GM18951 (cell line): ENCODE data around the gene VWA5B2.
"Not testable (repeated sequence)": the region's sequence is repeated elsewhere in the genome, so short reads cannot be mapped to it uniquely, and the experiment has no call there.

Experiments used
- POLR2A ChIP-seq: IDR thresholded peaks from 4 replicates; pipeline ENCODE4 v1.6.1; 2011; ENCODE audit warnings: mild to moderate bottlenecking; ENCODE audit not compliant: insufficient read length, insufficient read depth; ENCODE audit errors: extremely low read depth
- in situ Hi-C: fragments of 300-500 bp; cut with MboI; formaldehyde crosslinking; loops from one replicate; pipeline ENCODE4 v1.12.0; 2022; ENCODE audit warnings: low sequenced_read_pairs, mixed read lengths, inconsistent platforms; ENCODE audit not compliant: unreplicated experiment

The VWA5B2 gene

DNA sequence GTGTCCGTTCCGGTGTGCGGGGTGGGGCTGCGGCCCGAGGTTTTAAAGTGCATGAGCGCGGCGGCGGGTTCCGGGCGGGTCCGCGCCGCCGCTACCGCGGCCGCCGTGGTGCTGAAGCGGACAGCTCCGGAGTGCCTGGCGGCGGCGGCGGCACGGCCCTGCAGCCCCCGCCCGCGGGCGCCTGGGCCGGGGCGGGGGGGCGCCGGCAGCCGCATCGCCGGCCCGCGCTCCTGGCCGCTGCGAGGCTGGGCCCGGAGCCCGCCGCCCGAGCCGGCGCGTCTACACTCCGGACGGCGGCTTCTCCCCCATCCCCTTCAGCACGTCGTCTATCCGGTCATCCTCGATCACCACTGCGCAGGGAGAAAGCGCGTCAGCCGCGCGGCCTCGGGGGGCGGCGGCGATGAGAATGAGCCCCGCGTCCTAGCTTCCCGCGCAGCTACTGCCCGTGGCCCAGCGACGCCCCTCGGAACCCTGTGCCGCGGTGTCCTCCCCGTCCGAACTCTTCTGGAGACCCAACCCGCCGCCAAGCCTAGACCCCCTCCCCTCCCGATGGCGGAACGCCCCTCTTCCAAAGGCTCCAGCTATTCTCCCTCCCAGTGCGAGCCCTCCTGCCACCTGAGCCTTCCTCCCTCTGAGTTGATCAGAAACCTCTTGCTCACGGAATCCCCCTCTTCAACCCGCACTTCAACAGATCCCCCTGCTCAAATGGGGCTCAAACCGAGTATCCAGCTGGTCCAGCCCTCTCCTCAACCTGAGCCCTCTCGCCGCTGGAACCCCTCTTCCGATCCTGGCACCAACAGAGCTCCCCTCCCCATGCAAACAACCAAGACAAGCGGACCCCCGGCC lies 30.7 kb downstream of the VWA5B2 start:
- in situ Hi-C loops = no loop called here
- no peak for TF ChIP-seq POLR2A

DNA sequence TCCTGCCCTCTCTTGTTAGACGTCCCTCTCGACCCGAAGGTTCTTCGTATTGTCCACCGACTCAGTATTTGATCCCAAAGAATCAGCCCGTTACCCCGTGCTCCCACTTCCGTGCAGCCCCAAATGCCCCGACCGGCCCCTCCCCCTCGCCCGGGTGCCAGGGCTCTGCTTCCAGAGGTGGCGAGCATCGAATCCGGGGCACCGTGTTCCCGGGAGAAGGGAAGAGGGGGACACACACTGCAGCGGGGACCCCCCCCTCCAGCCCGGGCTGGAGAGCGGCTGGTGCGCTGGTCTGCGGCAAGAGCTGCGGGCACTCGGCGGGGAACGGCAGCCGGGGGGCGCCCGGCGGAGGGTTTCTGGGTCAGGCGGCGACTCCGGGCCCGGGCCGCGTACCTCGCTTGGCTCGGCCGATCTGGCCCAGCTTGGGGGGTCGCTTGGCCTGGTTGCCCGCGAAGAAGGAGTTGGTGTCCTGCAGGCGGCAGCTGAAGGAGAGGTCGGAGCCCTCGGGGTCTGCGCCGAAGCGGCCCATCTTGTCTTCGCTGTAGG lies 31.4 kb downstream of the VWA5B2 start:
- in situ Hi-C loops = no loop called here
- no peak for TF ChIP-seq POLR2A

DNA sequence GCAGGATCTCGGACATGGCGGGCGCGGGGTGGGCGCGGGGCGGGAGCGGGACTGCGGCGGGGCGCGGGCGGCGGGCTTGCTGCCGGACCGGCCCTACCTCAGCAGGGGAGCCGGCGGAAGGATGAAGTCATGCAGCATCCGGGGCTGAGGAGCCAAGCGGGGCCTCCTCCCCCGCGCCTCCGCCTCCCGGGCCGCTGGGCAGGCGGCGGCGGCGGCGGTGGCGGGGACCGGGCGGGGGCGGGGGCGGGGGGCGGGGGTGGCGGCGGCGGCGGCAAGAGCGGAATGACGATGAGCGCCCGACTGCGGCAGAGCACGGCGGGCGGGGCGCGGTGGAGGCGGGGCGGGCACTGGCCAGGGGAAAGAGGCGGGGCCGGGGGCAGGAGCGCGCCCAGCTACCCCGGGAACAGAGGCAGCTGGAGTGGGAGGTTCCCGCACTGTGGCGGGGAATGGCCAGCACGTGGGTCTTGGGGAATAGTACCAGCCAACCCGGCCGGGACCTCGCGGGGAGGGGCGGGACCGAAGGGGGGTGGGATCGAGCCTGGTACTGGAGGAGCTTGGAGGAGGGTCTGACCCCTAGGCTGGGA lies 32.0 kb downstream of the VWA5B2 start, which contains the start of gene CAMK2N2:
CAMK2N2 (minus strand) TSS at position 284 of the 584 bp plus-strand sequence; CDS start at position 16, 268 bp downstream.
- TF ChIP-seq POLR2A = no peak
- in situ Hi-C loops = no loop called here

DNA sequence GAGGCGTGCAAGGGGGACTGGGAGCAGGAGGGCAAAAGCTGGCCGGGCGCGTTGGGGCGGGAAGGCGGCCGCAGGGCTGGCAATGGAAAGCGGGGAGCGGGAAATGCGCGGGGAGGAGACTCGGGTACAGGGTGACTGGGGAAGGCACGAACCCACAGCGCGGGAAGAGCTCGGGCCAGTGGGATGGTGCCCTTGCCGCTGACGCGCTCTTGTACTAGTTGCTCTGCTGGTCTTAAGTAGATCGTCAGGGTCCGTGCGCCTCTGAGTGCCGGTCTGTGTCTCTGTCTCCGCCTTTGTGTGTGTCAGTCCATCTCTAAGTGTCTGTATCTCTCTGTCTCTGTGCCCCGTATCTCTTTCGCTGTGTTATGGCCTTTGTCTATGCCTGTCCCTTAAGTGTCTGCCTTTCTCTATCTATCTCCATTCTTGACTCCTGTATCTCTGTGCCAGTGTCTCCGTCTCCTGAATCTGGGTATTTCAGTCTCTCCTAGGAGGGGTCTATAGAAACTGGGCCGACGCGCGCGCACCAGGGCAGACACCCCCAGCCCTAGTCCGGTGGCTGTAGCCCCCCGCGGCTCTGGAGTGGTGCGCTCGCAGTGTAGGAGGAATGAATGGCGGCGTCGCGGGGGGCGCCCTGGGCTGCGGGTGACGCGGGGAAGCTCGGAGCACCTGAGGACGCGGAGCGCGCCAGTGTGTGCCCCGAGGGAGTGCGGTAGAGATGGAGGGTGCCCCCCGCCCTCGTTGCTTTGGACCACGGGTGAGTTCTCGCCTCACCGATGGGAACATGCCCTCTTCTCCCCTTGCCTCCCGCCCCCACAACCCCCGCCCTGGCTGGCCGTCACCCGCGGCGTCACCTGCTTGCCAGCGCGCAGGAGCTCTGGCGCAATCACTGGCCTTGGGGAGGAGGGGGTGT lies 32.7 kb downstream of the VWA5B2 start:
- TF ChIP-seq POLR2A = no peak
- in situ Hi-C loops = no loop called here

DNA sequence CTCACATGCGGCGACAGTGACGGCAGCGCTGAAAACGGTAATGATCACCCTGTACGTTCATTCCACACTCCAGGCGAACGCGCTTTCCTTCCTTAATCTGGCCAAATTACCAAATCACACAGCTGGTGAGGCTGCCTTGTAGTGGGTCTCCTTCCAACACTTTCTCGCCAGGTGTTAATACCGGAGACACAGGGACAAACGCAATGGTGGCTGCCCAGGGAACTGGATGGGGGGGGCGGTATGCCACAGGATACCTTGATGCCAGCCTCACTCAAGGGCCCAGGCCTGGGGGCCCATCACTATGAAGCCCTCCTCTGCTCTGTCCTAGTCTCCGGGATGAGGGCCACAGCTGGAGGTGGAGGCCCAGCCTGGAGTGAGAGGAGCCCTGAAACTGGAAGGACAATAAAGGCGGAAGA lies 33.4 kb downstream of the VWA5B2 start:
- in situ Hi-C loops = no loop called here
- no peak for TF ChIP-seq POLR2A

DNA sequence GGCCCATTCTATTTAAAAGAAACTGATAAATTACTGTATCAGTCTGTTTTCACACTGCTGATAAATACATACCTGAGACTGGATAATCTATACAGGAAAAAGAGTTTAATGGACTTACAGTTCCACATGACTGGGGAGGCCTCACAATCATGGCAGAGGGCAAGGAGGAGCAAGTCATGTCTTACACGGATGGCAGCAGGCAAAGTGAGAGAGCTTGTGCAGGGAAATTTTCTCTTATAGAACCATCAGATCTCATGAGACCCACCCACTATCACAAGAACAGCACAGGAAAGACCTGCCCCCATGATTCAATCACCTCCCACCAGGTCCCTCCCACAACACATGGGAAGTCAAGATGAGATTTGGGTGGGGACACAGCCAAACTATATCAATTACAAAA lies 37.9 kb downstream of the VWA5B2 start:
- in situ Hi-C loops = not testable (repeated sequence)

DNA sequence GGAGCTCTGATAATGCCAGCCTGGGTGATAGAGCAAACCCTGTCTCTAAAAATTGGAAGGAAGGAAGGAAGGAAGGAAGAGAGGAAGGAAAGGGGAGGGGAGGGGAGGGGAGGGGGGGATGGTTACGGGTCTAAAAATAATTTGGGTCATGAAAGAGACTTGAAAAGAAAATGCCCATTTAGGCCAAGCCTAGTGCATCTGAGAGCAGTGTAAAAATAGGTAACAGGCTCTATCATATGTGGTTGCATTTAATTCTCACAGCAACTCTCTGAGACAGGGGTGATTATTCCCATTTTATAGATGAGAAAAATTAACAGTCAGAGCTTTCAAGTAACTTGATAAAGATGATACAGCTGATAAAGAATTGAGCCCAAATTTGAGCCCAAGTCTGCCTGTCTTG lies 42.9 kb downstream of the VWA5B2 start:
- TF ChIP-seq POLR2A = no peak
- in situ Hi-C loops = no loop called here

DNA sequence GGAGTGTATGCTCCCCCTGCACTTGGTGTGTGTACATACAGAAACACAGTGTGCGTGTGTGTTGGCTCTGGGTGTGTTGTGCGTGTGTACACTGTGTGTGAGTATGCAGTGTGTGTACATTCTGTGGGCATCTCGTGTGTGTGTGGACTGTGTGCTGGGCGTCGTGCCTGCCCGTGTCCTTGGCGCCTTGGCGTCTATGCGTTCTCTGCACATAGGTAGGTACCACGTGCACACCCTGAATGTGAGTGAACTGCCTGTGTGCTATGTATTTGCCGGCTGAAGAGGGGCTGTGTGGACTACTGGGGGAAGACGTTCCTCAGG lies 46.0 kb downstream of the VWA5B2 start:
- in situ Hi-C loops = no loop called here
- no peak for TF ChIP-seq POLR2A

DNA sequence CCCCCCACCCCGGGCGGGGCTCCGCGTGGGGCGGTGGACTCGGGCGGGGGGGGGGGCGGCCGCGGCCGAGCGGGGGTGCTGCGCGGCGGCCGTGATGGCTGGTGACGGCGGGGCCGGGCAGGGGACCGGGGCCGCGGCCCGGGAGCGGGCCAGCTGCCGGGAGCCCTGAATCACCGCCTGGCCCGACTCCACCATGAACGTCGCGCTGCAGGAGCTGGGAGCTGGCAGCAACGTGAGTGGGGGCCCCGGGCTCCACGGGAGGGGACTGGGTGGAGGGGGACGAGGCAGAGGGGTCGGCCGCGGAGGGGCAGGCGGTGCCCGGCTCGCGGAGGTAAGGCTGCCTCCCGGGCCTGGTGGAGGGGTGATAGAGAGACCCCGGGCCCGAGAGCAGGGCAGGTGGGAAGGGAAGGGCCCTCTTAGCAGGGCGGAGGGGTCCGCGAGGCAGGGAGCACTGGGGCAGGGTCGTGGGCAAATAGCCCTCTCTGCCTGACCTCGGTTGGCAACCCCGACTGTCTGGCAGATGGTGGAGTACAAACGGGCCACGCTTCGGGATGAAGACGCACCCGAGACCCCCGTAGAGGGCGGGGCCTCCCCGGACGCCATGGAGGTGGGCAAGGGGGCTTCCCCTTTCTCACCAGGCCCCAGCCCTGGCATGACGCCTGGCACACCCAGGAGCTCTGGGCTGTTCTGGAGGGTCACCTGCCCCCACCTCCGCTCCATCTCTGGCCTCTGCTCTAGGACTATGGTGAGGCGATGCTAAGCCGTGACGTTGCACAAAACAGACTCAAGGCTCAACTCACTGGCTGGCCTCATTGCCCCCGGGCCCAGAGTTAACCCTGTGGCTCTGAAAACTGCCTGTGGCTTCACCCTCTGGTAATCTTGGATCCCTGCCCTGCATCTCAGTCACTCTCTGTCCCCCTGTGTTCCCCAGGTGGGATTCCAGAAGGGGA lies 46.9 kb downstream of the VWA5B2 start, which contains the start of gene ECE2:
ECE2 (plus strand) TSS at position 62 of the 950 bp plus-strand sequence; CDS start at position 194, 132 bp downstream.
- in situ Hi-C loops = no loop called here
- no peak for TF ChIP-seq POLR2A

DNA sequence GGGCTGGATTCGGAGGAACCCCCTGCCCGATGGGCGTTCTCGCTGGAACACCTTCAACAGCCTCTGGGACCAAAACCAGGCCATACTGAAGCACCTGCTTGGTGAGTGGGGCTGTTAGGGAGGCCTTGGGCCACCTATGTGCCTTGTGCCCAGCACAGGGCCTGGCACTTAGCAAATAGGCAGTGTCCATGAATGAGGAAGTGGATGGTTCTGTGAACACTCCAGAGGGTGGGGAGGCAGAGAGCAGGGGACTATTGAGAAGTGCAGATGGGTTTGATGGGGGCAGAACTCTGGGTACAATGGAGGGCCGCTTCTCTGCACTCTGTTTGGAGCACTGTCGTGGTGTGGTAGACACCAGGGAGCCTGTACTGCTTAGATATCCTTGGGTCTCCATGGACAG lies 48.0 kb downstream of the VWA5B2 start:
- in situ Hi-C loops = no loop called here
- TF ChIP-seq POLR2A = no peak

DNA sequence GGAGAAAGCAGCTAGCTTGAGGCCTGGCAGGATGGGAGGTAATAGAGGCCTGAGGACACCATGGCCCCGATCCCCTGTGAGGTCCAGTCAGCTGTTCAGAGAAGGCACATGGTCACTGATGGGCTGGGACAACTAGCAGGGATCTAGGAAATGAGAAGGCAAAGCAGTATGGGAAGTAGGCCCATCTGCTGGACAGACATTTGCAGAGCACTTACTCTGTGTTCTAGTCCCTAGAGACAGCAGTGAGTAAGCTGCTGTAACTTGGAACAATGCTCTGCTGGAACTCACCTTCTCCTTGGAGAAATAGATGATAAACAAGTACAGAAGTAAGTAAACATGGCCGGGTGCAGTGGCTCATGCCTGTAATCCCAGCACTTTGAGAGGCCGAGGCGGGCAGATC lies 53.6 kb downstream of the VWA5B2 start:
- TF ChIP-seq POLR2A = no peak
- in situ Hi-C loops = loop anchor here (10.0 kb wide), 1 partner anchor 388 kb away; no protein-coding TSS in a partner anchor

DNA sequence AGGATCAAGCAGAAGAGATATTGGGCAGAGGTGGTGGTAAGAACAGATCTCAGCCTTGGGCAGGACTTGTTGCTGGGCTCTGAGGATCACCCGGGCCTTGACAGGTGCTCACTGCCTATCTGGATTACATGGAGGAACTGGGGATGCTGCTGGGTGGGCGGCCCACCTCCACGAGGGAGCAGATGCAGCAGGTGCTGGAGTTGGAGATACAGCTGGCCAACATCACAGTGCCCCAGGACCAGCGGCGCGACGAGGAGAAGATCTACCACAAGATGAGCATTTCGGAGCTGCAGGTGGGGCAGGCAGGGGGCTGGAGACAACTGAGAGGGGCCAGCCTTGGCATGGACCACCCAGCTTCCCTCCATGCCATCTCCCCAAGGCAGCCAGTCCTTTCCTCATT lies 54.3 kb downstream of the VWA5B2 start:
- in situ Hi-C loops = loop anchor here (10.0 kb wide), 1 partner anchor 389 kb away; no protein-coding TSS in a partner anchor
- no peak for TF ChIP-seq POLR2A
